ENCODE data around the gene EIF3I. TPM values are rescaled to one million over a fixed set of nuclear protein-coding genes. Genes with fewer than 3 reads are reported as not detected.

Gene EIF3I
- total RNA-seq, 2 experiments from 2014 or later = 182 to 207 TPM

DNA sequence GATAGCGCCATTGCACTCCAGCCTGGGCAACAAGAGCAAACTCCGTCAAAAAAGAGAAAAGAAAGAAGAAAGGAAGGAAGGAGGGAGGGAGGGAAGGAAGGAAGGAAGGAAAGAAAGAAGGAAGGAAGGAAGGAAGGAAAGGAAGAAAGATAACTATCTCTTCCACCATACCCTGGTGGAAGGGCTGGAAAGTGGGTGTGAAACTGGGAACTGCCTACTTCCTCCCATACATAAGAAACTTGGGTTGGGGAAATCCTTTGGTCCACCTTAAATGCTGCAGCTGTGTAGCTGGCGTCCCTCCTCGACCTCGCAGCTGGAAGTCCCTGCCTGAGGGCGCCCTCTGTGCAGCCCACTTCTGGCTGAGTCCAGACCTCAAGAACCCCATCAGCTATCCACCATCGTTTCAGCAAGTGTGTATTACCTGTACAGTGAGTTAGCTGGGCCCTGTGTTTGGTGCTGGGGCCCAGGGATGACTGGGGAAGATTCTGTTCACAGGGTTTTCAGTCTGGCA, 20.2 kb downstream of the EIF3I start:
- CTCF ChIA-PET (ENCODE audit: unreplicated experiment) = no interaction called here
- H3K79me2 ChIP-seq (ENCODE audit: insufficient read depth, low read depth, low read length) = no peaks in the 10 kb centered on the region
- H3K9me3 ChIP-seq (ENCODE audit: low read length) = no peaks in the 10 kb centered on the region
- H4K20me1 ChIP-seq (ENCODE audit: insufficient read depth, low read length) = no peaks in the 10 kb centered on the region
- no peak overlapping the region for H3K27ac ChIP-seq (ENCODE audit: low read depth, low read length, poor library complexity, severe bottlenecking)
- POLR2A ChIA-PET = interaction anchor here (0.8 to 1.3 kb wide), 5 partner anchors 10 to 75 kb away, joined by 3 to 8 read pairs (median 3); partner anchors contain the start of gene HDAC1
- BruUV-seq (replicated peaks) = no TSS peak
- H3K4me2 ChIP-seq (ENCODE audit: low read length) = no peak overlapping the region
- TF ChIP-seq EZH2phosphoT487 (IDR thresholded peaks at IDR 0.05; ENCODE audit: borderline replicate concordance, low read depth, low read length) = no peak
- TF ChIP-seq, protein P1, sequence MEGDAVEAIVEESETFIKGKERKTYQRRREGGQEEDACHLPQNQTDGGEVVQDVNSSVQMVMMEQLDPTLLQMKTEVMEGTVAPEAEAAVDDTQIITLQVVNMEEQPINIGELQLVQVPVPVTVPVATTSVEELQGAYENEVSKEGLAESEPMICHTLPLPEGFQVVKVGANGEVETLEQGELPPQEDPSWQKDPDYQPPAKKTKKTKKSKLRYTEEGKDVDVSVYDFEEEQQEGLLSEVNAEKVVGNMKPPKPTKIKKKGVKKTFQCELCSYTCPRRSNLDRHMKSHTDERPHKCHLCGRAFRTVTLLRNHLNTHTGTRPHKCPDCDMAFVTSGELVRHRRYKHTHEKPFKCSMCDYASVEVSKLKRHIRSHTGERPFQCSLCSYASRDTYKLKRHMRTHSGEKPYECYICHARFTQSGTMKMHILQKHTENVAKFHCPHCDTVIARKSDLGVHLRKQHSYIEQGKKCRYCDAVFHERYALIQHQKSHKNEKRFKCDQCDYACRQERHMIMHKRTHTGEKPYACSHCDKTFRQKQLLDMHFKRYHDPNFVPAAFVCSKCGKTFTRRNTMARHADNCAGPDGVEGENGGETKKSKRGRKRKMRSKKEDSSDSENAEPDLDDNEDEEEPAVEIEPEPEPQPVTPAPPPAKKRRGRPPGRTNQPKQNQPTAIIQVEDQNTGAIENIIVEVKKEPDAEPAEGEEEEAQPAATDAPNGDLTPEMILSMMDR (conservative IDR thresholded peaks at IDR 0.05; ENCODE audit: low read length) = no peak
- H3K4me1 ChIP-seq (ENCODE audit: insufficient read depth, low read length, poor library complexity, severe bottlenecking) = peaks cover 57% of the 10 kb centered on the region
- H2AFZ ChIP-seq (ENCODE audit: low read length) = no peak overlapping the region
- no peaks in the 10 kb centered on the region for H3K36me3 ChIP-seq (ENCODE audit: insufficient read depth, low read length)
- H3K9me2 ChIP-seq (ENCODE audit: insufficient read depth, low read length) = no peaks in the 10 kb centered on the region
- no peak for DNase-seq (ENCODE audit: low spot score)
- H3K4me3 ChIP-seq (ENCODE audit: low read depth, low read length, poor library complexity, severe bottlenecking) = no peak overlapping the region
- intact Hi-C loops (cut with micrococcal nuclease; ENCODE audit: unreplicated experiment) = no loop called here

DNA sequence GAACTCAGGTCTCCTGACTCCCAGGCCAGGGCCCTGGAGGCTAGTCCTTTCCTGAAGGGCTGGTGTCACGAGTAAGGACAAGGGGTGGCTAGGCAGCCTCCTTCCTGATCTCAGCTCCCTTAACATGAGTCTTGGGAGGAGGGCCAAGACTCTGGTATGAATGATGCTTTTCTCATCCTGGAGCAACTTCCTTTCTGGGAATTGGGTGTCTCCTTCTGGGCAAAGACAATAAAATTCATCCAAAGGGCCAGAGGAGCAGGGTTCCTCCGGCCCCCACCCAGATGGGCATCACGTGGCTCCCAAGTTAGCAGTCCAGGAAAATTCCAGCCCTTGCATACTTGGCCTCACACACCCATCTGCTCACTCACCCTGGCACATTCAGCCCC, 24.7 kb downstream of the EIF3I start, which contains the start of gene FAM167B:
Gene FAM167B (plus strand): TSS at position 335 of the 386 bp plus-strand sequence. CDS start 200 bp downstream, outside the sequence.
- DNase-seq (ENCODE audit: low spot score) = no peak
- intact Hi-C loops (cut with micrococcal nuclease; ENCODE audit: unreplicated experiment) = no loop called here
- H3K4me3 ChIP-seq (ENCODE audit: low read depth, low read length, poor library complexity, severe bottlenecking) = peak within 1 kb of the TSS; percentile 43
- H3K36me3 ChIP-seq (ENCODE audit: insufficient read depth, low read length) = no peaks in the 10 kb centered on the region
- no peaks in the 10 kb centered on the region for H3K9me3 ChIP-seq (ENCODE audit: low read length)
- BruUV-seq (replicated peaks) = no TSS peak
- CTCF ChIA-PET (ENCODE audit: unreplicated experiment) = no interaction called here
- peak within 1 kb of the TSS; percentile 83 for H3K4me2 ChIP-seq (ENCODE audit: low read length)
- peak within 1 kb of the TSS; percentile 99 for H3K27ac ChIP-seq (ENCODE audit: low read depth, low read length, poor library complexity, severe bottlenecking)
- H3K9me2 ChIP-seq (ENCODE audit: insufficient read depth, low read length) = no peaks in the 10 kb centered on the region
- H3K79me2 ChIP-seq (ENCODE audit: insufficient read depth, low read depth, low read length) = peaks cover 4% of the 10 kb centered on the region; the same call in 1 of the 2 replicates
- H2AFZ ChIP-seq (ENCODE audit: low read length) = peak within 1 kb of the TSS; percentile 78
- POLR2A ChIA-PET = interaction anchor here (0.7 to 9.6 kb wide), 5 partner anchors 9 to 75 kb away, joined by 3 to 70 read pairs (median 4); partner anchors contain the start of gene HDAC1
- H4K20me1 ChIP-seq (ENCODE audit: insufficient read depth, low read length) = no peaks in the 10 kb centered on the region
- TF ChIP-seq EZH2phosphoT487 (IDR thresholded peaks at IDR 0.05; ENCODE audit: borderline replicate concordance, low read depth, low read length) = no peak
- TF ChIP-seq, protein P1 (conservative IDR thresholded peaks at IDR 0.05; ENCODE audit: low read length) = no peak
- H3K4me1 ChIP-seq (ENCODE audit: insufficient read depth, low read length, poor library complexity, severe bottlenecking) = peaks cover 74% of the 10 kb centered on the region

DNA sequence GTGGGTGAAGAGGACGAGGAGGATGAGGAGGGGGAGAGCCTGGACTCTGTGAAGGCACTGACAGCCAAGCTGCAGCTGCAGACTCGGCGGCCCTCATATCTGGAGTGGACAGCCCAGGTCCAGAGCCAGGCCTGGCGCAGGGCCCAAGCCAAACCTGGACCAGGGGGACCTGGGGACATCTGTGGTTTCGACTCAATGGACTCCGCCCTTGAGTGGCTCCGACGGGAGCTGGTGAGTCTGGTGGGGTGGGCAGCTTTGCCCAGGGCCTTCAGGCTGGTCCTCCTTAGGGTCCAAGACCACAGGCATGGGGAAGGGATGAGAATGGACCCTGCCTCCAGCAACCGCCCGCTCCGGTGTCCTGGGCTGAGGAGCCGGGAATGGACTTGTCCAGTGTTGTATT, 25.2 kb downstream of the EIF3I start:
- H3K4me3 ChIP-seq (ENCODE audit: low read depth, low read length, poor library complexity, severe bottlenecking) = peak overlapping the region; percentile 43
- CTCF ChIA-PET (ENCODE audit: unreplicated experiment) = interaction anchor here (0.8 kb wide), 1 partner anchor 70 kb away, joined by 4 read pairs; no protein-coding TSS in a partner anchor
- no peaks in the 10 kb centered on the region for H3K9me3 ChIP-seq (ENCODE audit: low read length)
- H3K4me1 ChIP-seq (ENCODE audit: insufficient read depth, low read length, poor library complexity, severe bottlenecking) = peaks cover 75% of the 10 kb centered on the region
- POLR2A ChIA-PET = interaction anchor here (6.2 to 9.6 kb wide), 2 partner anchors 12 to 42 kb away, joined by 70 to 79 read pairs; partner anchors contain the start of gene HDAC1
- intact Hi-C loops (cut with micrococcal nuclease; ENCODE audit: unreplicated experiment) = no loop called here
- DNase-seq (ENCODE audit: low spot score) = no peak
- TF ChIP-seq, protein P1 (conservative IDR thresholded peaks at IDR 0.05; ENCODE audit: low read length) = no peak
- no peak for TF ChIP-seq EZH2phosphoT487 (IDR thresholded peaks at IDR 0.05; ENCODE audit: borderline replicate concordance, low read depth, low read length)
- H3K36me3 ChIP-seq (ENCODE audit: insufficient read depth, low read length) = no peaks in the 10 kb centered on the region
- H3K9me2 ChIP-seq (ENCODE audit: insufficient read depth, low read length) = no peaks in the 10 kb centered on the region
- peak overlapping the region; percentile 83 for H3K4me2 ChIP-seq (ENCODE audit: low read length)
- H2AFZ ChIP-seq (ENCODE audit: low read length) = no peak overlapping the region; the same call in 1 of the 2 replicates
- BruUV-seq (replicated peaks) = no TSS peak
- H3K79me2 ChIP-seq (ENCODE audit: insufficient read depth, low read depth, low read length) = peaks cover 10% of the 10 kb centered on the region; the same call in 1 of the 2 replicates
- H4K20me1 ChIP-seq (ENCODE audit: insufficient read depth, low read length) = no peaks in the 10 kb centered on the region
- H3K27ac ChIP-seq (ENCODE audit: low read depth, low read length, poor library complexity, severe bottlenecking) = peak overlapping the region; percentile 99
